K562 (cell line): ENCODE data around the gene CYP46A1. TPM values are rescaled to one million over a fixed set of nuclear protein-coding genes. Genes with fewer than 3 reads are reported as not detected.

ENCODE experiments used
- ATF1 ChIP-seq, 2 experiments: fragments of 450-650 bp in 1 of 2; IDR thresholded peaks; 2 replicates each; pipeline ENCODE4 v1.6.1; 2016; ENCODE audit warnings: missing compliant biosample characterization in 1 of 2, missing genetic modification characterization in 1 of 2
- ATF7 ChIP-seq: fragments of 450-650 bp; IDR thresholded peaks from 2 replicates; pipeline ENCODE4 v1.7.1; 2014; ENCODE audit warnings: mild to moderate bottlenecking, moderate library complexity
- CREB5 ChIP-seq: fragments of 250-450 bp; sonication (Bioruptor Pico); IDR thresholded peaks from 2 replicates; pipeline ENCODE4 v1.5.0; 2020; ENCODE audit warnings: mild to moderate bottlenecking
- CUX1 ChIP-seq: fragments of 200-800 bp; sonication (Bioruptor generic); IDR thresholded peaks from 2 replicates; pipeline ENCODE4 v1.6.1; 2016; ENCODE audit warnings: missing genetic modification characterization, missing compliant biosample characterization
- CXXC5 ChIP-seq: fragments of 250-450 bp; sonication (Bioruptor Pico); IDR thresholded peaks from 2 replicates; pipeline ENCODE4 v1.8.0; 2022; ENCODE audit warnings: inconsistent platforms, mild to moderate bottlenecking, moderate library complexity
- DDX20 ChIP-seq: fragments of 450-650 bp; IDR thresholded peaks from 2 replicates; pipeline ENCODE4 v1.6.1; 2016; ENCODE audit warnings: missing genetic modification characterization, low read depth, mild to moderate bottlenecking, missing compliant biosample characterization, moderate library complexity
- FOXK2 ChIP-seq, 2 experiments: fragments of 450-650 bp; IDR thresholded peaks in 1 of 2; conservative IDR thresholded peaks in 1 of 2; 2 replicates each; pipeline ENCODE4 v1.6.1; 2016; ENCODE audit warnings: low read depth in 2 of 2, mild to moderate bottlenecking in 1 of 2
- NCOA6 ChIP-seq: fragments of 450-650 bp; IDR thresholded peaks from 2 replicates; pipeline ENCODE4 v1.6.1; 2017; ENCODE audit warnings: mild to moderate bottlenecking
- PHTF2 ChIP-seq: fragments of 250-450 bp; sonication (Bioruptor Pico); IDR thresholded peaks from 2 replicates; pipeline ENCODE4 v1.5.0; 2021; ENCODE audit warnings: mild to moderate bottlenecking
- PPARD ChIP-seq: fragments of 250-450 bp; sonication (Bioruptor Pico); IDR thresholded peaks from 2 replicates; pipeline ENCODE4 v1.8.0; 2022; ENCODE audit warnings: inconsistent platforms, mild to moderate bottlenecking, moderate library complexity
- SIN3B ChIP-seq: fragments of 450-650 bp; IDR thresholded peaks from 2 replicates; pipeline ENCODE4 v1.6.1; 2017; ENCODE audit warnings: low read depth, mild to moderate bottlenecking, moderate library complexity
- STAT5B ChIP-seq: fragments of 250-450 bp; sonication (Bioruptor Pico); IDR thresholded peaks from 2 replicates; pipeline ENCODE4 v1.8.0; 2021; ENCODE audit warnings: mild to moderate bottlenecking, inconsistent platforms
- USF1 ChIP-seq: sonication (generic); formaldehyde crosslinking; IDR thresholded peaks from 2 replicates; pipeline ENCODE4 v1.9.0; 2022; ENCODE audit warnings: mild to moderate bottlenecking, missing genetic modification reagents
- ZFP91 ChIP-seq: sonication (generic); formaldehyde crosslinking; IDR thresholded peaks from 2 replicates; pipeline ENCODE4 v1.8.0; 2022; ENCODE audit warnings: mild to moderate bottlenecking, missing genetic modification reagents
- ZNF165 ChIP-seq: fragments of 250-450 bp; sonication (Bioruptor Pico); IDR thresholded peaks from 2 replicates; pipeline ENCODE4 v1.4.0; 2020; ENCODE audit warnings: borderline replicate concordance
- ZNF655 ChIP-seq: fragments of 250-450 bp; sonication (Bioruptor Pico); IDR thresholded peaks from 2 replicates; pipeline ENCODE4 v1.5.0; 2021
- polyA plus RNA-seq, 8 experiments: library from polyadenylated mRNA; depleted of rRNA in 4 of 8; stranded (reverse) in 5 of 8; unstranded in 3 of 8; fragments of >200 nt; fragmentation: Nextera tagmentation in 2 of 8; fragmentation: Illumina TruSeq in 1 of 8; extraction: Ambion mirVana in 2 of 8; extraction: Trizol in 1 of 8; gene quantifications; 2 replicates each; pipeline versions ENCODE4 v1.2.1 to v1.2.3, GENCODE V29; 2011 to 2014; ENCODE audit warnings: inconsistent platforms in 1 of 8, missing spikeins in 1 of 8
- total RNA-seq, 7 experiments: library from RNA; depleted of rRNA in 6 of 7; stranded (reverse); fragments of >200 nt in 6 of 7; fragmentation: Illumina TruSeq in 2 of 7; extraction: Trizol in 2 of 7; gene quantifications; 2 replicates each; pipeline versions ENCODE4 v1.2.1 to v1.2.3, GENCODE V29; 2011 to 2021; ENCODE audit warnings: low replicate concordance in 1 of 7

CYP46A1 gene
- total and polyA plus RNA-seq, 9 of the 15 experiments (the other 6 are each of a cell fraction or from before 2014, with no cell fraction given) = not detected

GRCh38 chr14:99733540-99734405 is 49.7 kb downstream of the CYP46A1 start (continued):
- TF ChIP-seq PHTF2 (CRISPR knock-in tag) (no peak), FOXK2 (conservative IDR thresholded peaks at IDR 0.05 in 1 of 2, IDR thresholded peaks at IDR 0.05 in 1 of 2; ENCODE audit: low read depth in 2 of 2) (0 out of 4 replicates have a peak, but pooled peaks of 1 of the 2 experiments have one; percentile 24), DDX20 (tag) (no peak), USF1 (CRISPR knock-in tag) (0 out of 2 replicates have a peak, but pooled peaks have one; percentile 21), ZNF655 (CRISPR knock-in tag) (no peak), CXXC5 (CRISPR knock-in tag) (no peak), ZFP91 (CRISPR knock-in tag) (no peak), CUX1 (CRISPR knock-in tag) (no peak), PPARD (CRISPR knock-in tag) (no peak), SIN3B (no peak), ZNF165 (CRISPR knock-in tag) (no peak), ATF7 (no peak), ATF1 (CRISPR knock-in tag; IDR thresholded peaks at IDR 0.05) (no peak), ATF1 (tag; IDR thresholded peaks at IDR 0.05) (no peak), CREB5 (CRISPR knock-in tag) (no peak), STAT5B (CRISPR knock-in tag) (no peak), NCOA6 (no peak)
